H1 (cell line): ENCODE results near the gene OR11H12. TPM values are rescaled to one million over a fixed set of nuclear protein-coding genes. Genes with fewer than 3 reads are reported as not detected.
"Not testable (repeated sequence)": the region's sequence is repeated elsewhere in the genome, so short reads cannot be mapped to it uniquely, and the experiment has no call there.

Source experiments
- CTCF ChIA-PET: fragments of 300-600 bp; sonication (Branson Sonifier 250); formaldehyde crosslinking; loops from one replicate; lab custom pipeline; 2021; ENCODE audit not compliant: partially characterized antibody; lab: Charles Lee
- POLR2A ChIA-PET: fragments of 300-600 bp; sonication (Branson Sonifier 250); formaldehyde crosslinking; loops from one replicate; lab custom pipeline; 2021; ENCODE audit warnings: inconsistent platforms; ENCODE audit not compliant: partially characterized antibody; lab: Charles Lee
- DNase-seq, 2 experiments: peaks; one replicate each; pipeline versions ENCODE4 v3.0.0 to v3.0.0-alpha.2; 2010 to 2022; ENCODE audit warnings: low spot score in 2 of 2, low read depth in 1 of 2, mixed read lengths in 1 of 2
- FAIRE-seq: peaks from 2 replicates; lab custom pipeline; 2011; peaks lifted over from hg19 to GRCh38; lab: Jason Lieb, UNC
- H2AFZ ChIP-seq: 2 replicates; pipeline ENCODE4 v1.8.1; 2012; ENCODE audit warnings: low read length, inconsistent platforms
- H2AK5ac ChIP-seq: 2 replicates; pipeline ENCODE4 v1.6.1; 2013; ENCODE audit warnings: low read depth, low read length
- H2BK120ac ChIP-seq: replicated peaks from 2 replicates; pipeline ENCODE3; 2013; ENCODE audit warnings: low read depth, low read length, inconsistent platforms
- H2BK12ac ChIP-seq: 2 replicates; pipeline ENCODE4 v1.6.1; 2013; ENCODE audit warnings: low read depth, low read length
- H2BK15ac ChIP-seq: 2 replicates; pipeline ENCODE4 v1.6.1; 2013; ENCODE audit warnings: low read length
- H2BK20ac ChIP-seq: 2 replicates; pipeline ENCODE4 v1.6.1; 2013; ENCODE audit warnings: low read length
- H2BK5ac ChIP-seq: 2 replicates; pipeline ENCODE4 v1.6.1; 2013; ENCODE audit warnings: low read depth, low read length
- H3K14ac ChIP-seq: 2 replicates; pipeline ENCODE4 v1.6.1; 2013; ENCODE audit warnings: inconsistent platforms; ENCODE audit not compliant: insufficient read length
- H3K18ac ChIP-seq: 2 replicates; pipeline ENCODE4 v1.6.1; 2013; ENCODE audit warnings: low read length; ENCODE audit errors: extremely low read depth
- H3K23ac ChIP-seq: 2 replicates; pipeline ENCODE4 v1.6.1; 2013; ENCODE audit warnings: inconsistent platforms; ENCODE audit not compliant: insufficient read length
- H3K23me2 ChIP-seq: 2 replicates; pipeline ENCODE4 v1.6.1; 2013; ENCODE audit warnings: low read depth, low read length
- H3K27ac ChIP-seq: 2 replicates; pipeline ENCODE4 v1.6.1; 2011; ENCODE audit warnings: low read depth, low read length, inconsistent platforms
- H3K27me3 ChIP-seq, 4 experiments: replicated peaks in 1 of 4; 1 replicate in 1 of 4; 2 replicates in 3 of 4; pipeline versions ENCODE4 v1.6.1 to v1.8.1; 2011 to 2013; ENCODE audit warnings: low read length in 3 of 4, mild to moderate bottlenecking in 3 of 4, inconsistent platforms in 2 of 4, mixed read lengths in 2 of 4, moderate library complexity in 1 of 4; ENCODE audit not compliant: control insufficient read depth in 3 of 4, insufficient read depth in 3 of 4; ENCODE audit errors: extremely low read depth in 1 of 4
- H3K36me3 ChIP-seq, 4 experiments: 2 replicates each; pipeline versions ENCODE4 v1.6.1 to v1.8.1; 2011 to 2013; ENCODE audit warnings: mild to moderate bottlenecking in 4 of 4, low read length in 3 of 4, moderate library complexity in 2 of 4, control low read depth in 1 of 4, inconsistent platforms in 1 of 4; ENCODE audit not compliant: insufficient read depth in 4 of 4, control insufficient read depth in 2 of 4
- H3K4ac ChIP-seq: replicated peaks from 2 replicates; pipeline ENCODE3; 2013; ENCODE audit warnings: low read length, low read depth, mixed read lengths, inconsistent platforms; ENCODE audit not compliant: insufficient read length
- H3K4me1 ChIP-seq, 4 experiments: replicated peaks in 1 of 4; 1 replicate in 1 of 4; 2 replicates in 3 of 4; pipeline versions ENCODE4 v1.6.1 to v1.8.1; 2011 to 2013; ENCODE audit warnings: low read length in 3 of 4, inconsistent platforms in 2 of 4, mixed read lengths in 1 of 4; ENCODE audit not compliant: insufficient read depth in 4 of 4, control insufficient read depth in 3 of 4
- H3K4me2 ChIP-seq, 2 experiments: 2 replicates each; pipeline versions ENCODE4 v1.6.1 to v1.8.1; 2011 to 2013; ENCODE audit warnings: low read depth in 2 of 2, low read length in 2 of 2, control low read depth in 1 of 2, inconsistent platforms in 1 of 2, mild to moderate bottlenecking in 1 of 2; ENCODE audit not compliant: insufficient read depth in 1 of 2
- H3K4me3 ChIP-seq, 4 experiments: fragments of 200-600, 300-600 bp in 1 of 4; sonication (generic), shearing (Covaris generic), sonication (Bioruptor Twin) in 1 of 4; 2 replicates each; pipeline versions ENCODE4 v1.5.1 to v1.8.1; 2011 to 2016; ENCODE audit warnings: low read length in 4 of 4, low read depth in 3 of 4, control low read depth in 2 of 4, inconsistent platforms in 2 of 4, mild to moderate bottlenecking in 2 of 4, mixed read lengths in 1 of 4, moderate library complexity in 1 of 4; ENCODE audit not compliant: insufficient read depth in 2 of 4; ENCODE audit errors: extremely low read depth in 1 of 4
- H3K56ac ChIP-seq: replicated peaks from 2 replicates; pipeline ENCODE3; 2013; ENCODE audit warnings: low read depth, mild to moderate bottlenecking, mixed read lengths, low read length, inconsistent platforms; ENCODE audit not compliant: insufficient read length
- H3K79me1 ChIP-seq: 2 replicates; pipeline ENCODE4 v1.6.1; 2013; ENCODE audit warnings: low read depth, low read length, control low read depth
- H3K79me2 ChIP-seq, 2 experiments: 2 replicates each; pipeline versions ENCODE4 v1.6.1 to v1.8.1; 2012 to 2013; ENCODE audit warnings: low read length in 2 of 2, mild to moderate bottlenecking in 2 of 2, inconsistent platforms in 1 of 2; ENCODE audit not compliant: insufficient read depth in 2 of 2, control insufficient read depth in 1 of 2
- H3K9ac ChIP-seq, 4 experiments: replicated peaks in 1 of 4; 1 replicate in 1 of 4; 2 replicates in 3 of 4; pipeline versions ENCODE4 v1.6.1 to v1.8.1; 2011 to 2013; ENCODE audit warnings: low read depth in 3 of 4, low read length in 3 of 4, control low read depth in 2 of 4, mild to moderate bottlenecking in 2 of 4, moderate library complexity in 2 of 4, inconsistent platforms in 1 of 4; ENCODE audit errors: extremely low read depth in 1 of 4
- H3K9me3 ChIP-seq, 2 experiments: 2 replicates each; pipeline versions ENCODE4 v1.6.1 to v1.8.1; 2012 to 2013; ENCODE audit warnings: mild to moderate bottlenecking in 2 of 2, moderate library complexity in 2 of 2, control low read depth in 1 of 2, inconsistent platforms in 1 of 2, low read depth in 1 of 2, low read length in 1 of 2, mixed read lengths in 1 of 2; ENCODE audit not compliant: insufficient read depth in 2 of 2
- H4K20me1 ChIP-seq, 2 experiments: replicated peaks in 1 of 2; 2 replicates each; pipeline versions ENCODE3 to v1.8.1; 2011 to 2013; ENCODE audit warnings: inconsistent platforms in 2 of 2, low read length in 2 of 2, mild to moderate bottlenecking in 1 of 2; ENCODE audit not compliant: insufficient read depth in 2 of 2, control insufficient read depth in 1 of 2
- H4K5ac ChIP-seq: 2 replicates; pipeline ENCODE4 v1.6.1; 2013; ENCODE audit warnings: low read length, low read depth, mixed read lengths, inconsistent platforms; ENCODE audit not compliant: insufficient read length
- H4K8ac ChIP-seq: 2 replicates; pipeline ENCODE4 v1.8.0; 2013; ENCODE audit warnings: mild to moderate bottlenecking, moderate library complexity, low read length, inconsistent platforms; ENCODE audit not compliant: insufficient read depth; ENCODE audit errors: extremely low read depth
- H4K91ac ChIP-seq: replicated peaks from 2 replicates; pipeline ENCODE3; 2013; ENCODE audit warnings: low read length, mixed read lengths, inconsistent platforms; ENCODE audit not compliant: insufficient read length
- WGBS, 2 experiments: shearing (Covaris generic) in 1 of 2; methylation state at CpG; one replicate each; pipeline versions ENCODE4 v1.1.6 to v1.1.7; 2013 to 2015; ENCODE audit warnings: low lambda C conversion rate in 2 of 2, mixed read lengths in 2 of 2, inconsistent platforms in 1 of 2, low coverage in 1 of 2, missing lambda C conversion rate in 1 of 2; ENCODE audit not compliant: insufficient replicate concordance in 2 of 2, insufficient coverage in 1 of 2, insufficient read length in 1 of 2; ENCODE audit errors: extremely low coverage in 1 of 2, missing lambda C conversion rate in 1 of 2; 5-methylcytosine and 5-hydroxymethylcytosine counted together
- polyA plus RNA-seq, 7 experiments: library from polyadenylated mRNA; depleted of rRNA in 3 of 7; stranded (reverse) in 5 of 7; unstranded in 2 of 7; fragments of >200 nt in 5 of 7; fragments of 200-250 nt in 2 of 7; gene quantifications; 1 replicate in 5 of 7; 2 replicates in 1 of 7; 4 replicates in 1 of 7; pipeline versions ENCODE4 v1.2.1 to v1.2.3, GENCODE V29; 2011 to 2013; ENCODE audit warnings: missing spikeins in 2 of 7, mixed read lengths in 2 of 7
- total RNA-seq: library from RNA; stranded (reverse); fragmentation: NEBNext Ultra II Directional; extraction: Animal tissue kit (Norgen Biotek cat#: 25700); gene quantifications from 2 replicates; pipeline ENCODE4 v1.2.1, GENCODE V29; 2021

The OR11H12 gene
- total and polyA plus RNA-seq, 2 of the 8 experiments (the other 6 are each of a cell fraction or from before 2014, with no cell fraction given), result not detected

DNA sequence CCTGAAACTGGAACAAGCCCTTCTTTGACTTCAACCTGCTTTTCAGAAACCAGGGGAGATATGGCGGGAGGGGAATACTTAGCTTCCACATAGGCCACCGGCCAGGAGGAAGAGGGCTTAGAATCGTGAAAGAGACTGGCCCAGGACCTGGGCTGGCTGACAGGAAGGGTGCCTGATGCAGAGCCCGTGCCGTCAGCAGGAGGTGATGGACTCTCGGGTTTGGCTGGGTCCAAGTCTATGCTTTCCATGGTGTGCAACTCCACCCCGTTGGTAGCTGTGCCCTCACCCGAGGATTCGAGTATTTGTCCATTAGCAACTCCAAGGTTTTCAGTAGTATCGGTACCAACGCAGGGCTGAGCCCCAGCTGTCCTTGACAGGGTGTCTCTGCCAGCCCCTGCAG lies 35.1 kb downstream of the OR11H12 start:
- H4K8ac ChIP-seq, H3K4me1 ChIP-seq, H2BK120ac ChIP-seq, H3K18ac ChIP-seq, H3K23me2 ChIP-seq, POLR2A ChIA-PET, H3K9ac ChIP-seq, H2BK5ac ChIP-seq, H2AK5ac ChIP-seq, H2BK15ac ChIP-seq, H3K79me2 ChIP-seq, H2AFZ ChIP-seq, H2BK12ac ChIP-seq, H3K14ac ChIP-seq, H3K9me3 ChIP-seq, H3K56ac ChIP-seq, H3K36me3 ChIP-seq, H3K23ac ChIP-seq, H2BK20ac ChIP-seq, H4K5ac ChIP-seq, H4K91ac ChIP-seq, H3K79me1 ChIP-seq, CTCF ChIA-PET, H3K27me3 ChIP-seq, FAIRE-seq, H3K4me2 ChIP-seq, H4K20me1 ChIP-seq, H3K4ac ChIP-seq, H3K27ac ChIP-seq, H3K4me3 ChIP-seq, DNase-seq: not testable (repeated sequence)
- no CpG with 5 or more reads among the region's 11 CpGs for WGBS, 2 experiments

DNA sequence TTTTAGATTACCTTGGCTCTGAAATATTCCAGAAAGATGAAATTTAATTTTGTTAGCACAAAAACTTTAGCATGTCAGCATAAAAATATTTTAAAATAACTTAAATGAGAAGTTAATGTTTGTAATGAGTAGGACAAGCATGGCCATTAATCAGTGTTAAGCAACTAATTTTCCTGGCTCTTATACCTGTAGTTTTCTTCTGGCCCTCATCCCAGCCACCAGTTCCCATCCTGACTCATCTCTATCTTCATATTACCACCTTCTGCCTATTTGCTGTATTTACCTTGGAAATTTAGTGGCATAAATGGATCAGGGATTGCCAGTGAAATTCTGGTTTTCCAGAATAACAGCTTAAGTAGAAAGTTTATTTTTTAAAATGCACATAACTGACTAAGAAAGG lies 37.1 kb downstream of the OR11H12 start:
- H4K20me1 ChIP-seq, H3K23ac ChIP-seq, H3K9me3 ChIP-seq, H3K4me2 ChIP-seq, H3K14ac ChIP-seq, H4K91ac ChIP-seq, H3K27ac ChIP-seq, H2AK5ac ChIP-seq, H2BK15ac ChIP-seq, H3K23me2 ChIP-seq, DNase-seq, H3K79me1 ChIP-seq, H3K4ac ChIP-seq, H3K56ac ChIP-seq, H2BK20ac ChIP-seq, FAIRE-seq, H2BK12ac ChIP-seq, H3K27me3 ChIP-seq, H4K8ac ChIP-seq, POLR2A ChIA-PET, H3K9ac ChIP-seq, H2BK120ac ChIP-seq, H2BK5ac ChIP-seq, H3K18ac ChIP-seq, H3K79me2 ChIP-seq, H3K4me1 ChIP-seq, H3K4me3 ChIP-seq, CTCF ChIA-PET, H3K36me3 ChIP-seq, H2AFZ ChIP-seq, H4K5ac ChIP-seq: not testable (repeated sequence)
